HG03571 (cell line): ENCODE data around the gene GPATCH2L.

Experiments used
- ATAC-seq: cut with Tn5 transposase; IDR thresholded peaks from one replicate; pipeline ENCODE4 v1.9.1; 2021; ENCODE audit not compliant: unreplicated experiment

Gene GPATCH2L

DNA sequence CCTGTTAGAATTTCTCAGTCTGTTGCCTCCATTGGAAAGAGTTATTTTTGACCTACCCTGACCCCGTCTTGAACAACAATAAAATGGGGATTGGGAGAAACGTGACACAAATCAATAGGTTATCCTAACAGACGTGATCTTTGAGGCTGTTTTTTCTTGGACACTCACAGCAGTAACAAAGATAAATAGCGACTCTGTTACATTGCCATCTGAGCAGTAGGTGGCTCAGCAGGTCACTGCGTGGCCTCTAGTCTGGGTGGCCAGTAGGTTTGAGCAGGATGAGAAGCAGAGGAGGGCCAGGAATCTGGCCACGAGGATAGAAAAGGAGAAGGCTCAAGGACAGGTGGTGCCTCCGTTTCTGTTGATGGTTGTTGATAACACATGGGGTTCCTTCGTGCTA is 101.4 kb downstream of the GPATCH2L start:
- no peak for ATAC-seq

DNA sequence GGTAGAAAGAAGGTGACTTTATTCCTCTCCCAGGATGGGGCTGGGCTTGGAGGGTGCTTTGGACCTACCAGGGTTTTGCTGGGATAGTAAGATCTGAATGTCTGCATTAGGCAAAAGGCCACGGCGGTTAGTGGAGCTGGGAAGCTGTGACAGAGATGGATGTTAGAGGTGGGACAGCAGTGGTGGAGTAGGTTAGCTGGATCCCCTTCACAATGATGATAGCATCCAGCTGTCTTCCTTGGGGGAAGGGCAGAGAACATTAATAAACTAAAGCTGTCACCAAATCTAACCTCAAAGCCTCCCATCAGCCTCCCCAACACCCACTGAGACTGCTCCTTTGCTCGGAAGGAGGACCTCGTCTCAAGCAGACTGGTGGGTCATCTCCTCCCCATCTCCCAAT is 104.8 kb downstream of the GPATCH2L start:
- ATAC-seq: no peak

DNA sequence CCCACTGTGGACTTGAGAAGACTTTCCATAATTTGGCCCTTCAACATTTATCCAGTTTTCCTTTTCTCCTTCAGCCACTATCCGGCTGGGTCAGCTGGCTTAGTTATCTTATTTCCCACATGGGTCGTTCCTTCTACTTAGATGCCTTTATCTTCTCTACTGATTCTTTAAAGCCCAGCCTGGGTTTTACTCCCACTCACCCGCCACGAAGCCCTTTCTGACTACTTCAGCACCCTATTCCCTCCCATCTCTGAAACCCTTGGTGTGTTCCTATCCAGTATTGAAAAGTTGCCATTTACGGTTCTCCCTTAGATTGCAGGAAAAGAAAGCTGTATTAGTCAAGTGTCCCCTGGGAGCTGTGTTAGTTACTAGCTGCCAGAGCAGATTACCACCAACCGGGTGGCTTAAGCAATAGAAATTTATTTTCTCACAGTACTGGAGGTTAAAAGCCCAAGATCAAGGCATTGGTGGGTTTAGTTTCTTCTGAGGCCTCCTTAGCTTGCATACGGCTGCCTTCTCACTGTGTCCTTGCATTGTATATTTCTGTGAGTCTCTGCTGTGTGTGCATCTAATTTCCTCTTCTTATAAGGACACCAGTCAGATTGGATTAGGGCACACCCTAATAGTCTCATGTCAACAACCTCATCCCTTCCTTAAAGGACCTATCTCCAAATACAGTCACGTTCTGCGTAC is 105.5 kb downstream of the GPATCH2L start:
- ATAC-seq: no peak

DNA sequence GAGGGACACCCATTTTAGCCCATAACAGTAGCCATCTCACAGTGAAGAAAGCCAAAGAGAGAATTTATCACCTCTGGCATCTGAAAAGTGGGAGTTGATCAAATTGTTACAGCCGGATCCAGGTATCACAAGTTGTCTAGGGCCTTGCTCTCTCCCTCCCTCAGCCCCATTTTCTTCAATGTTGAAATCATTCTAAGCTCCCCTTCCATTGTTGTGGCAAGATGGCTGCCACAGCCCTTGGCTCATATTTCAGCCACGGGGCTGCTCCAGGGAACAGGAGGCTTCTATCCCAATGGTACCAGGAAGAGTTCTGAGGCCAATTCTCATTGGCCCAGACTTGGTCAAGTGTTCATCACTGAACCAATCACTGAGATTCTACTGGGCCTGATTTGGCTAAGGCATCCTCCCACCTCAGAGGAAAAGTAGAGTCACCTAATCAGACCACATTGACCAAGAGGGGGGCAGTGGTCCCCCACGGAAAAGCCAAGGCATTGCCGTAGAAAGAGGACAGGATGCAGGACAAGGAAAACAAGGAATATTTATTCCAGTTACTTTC is 106.2 kb downstream of the GPATCH2L start:
- no peak for ATAC-seq

DNA sequence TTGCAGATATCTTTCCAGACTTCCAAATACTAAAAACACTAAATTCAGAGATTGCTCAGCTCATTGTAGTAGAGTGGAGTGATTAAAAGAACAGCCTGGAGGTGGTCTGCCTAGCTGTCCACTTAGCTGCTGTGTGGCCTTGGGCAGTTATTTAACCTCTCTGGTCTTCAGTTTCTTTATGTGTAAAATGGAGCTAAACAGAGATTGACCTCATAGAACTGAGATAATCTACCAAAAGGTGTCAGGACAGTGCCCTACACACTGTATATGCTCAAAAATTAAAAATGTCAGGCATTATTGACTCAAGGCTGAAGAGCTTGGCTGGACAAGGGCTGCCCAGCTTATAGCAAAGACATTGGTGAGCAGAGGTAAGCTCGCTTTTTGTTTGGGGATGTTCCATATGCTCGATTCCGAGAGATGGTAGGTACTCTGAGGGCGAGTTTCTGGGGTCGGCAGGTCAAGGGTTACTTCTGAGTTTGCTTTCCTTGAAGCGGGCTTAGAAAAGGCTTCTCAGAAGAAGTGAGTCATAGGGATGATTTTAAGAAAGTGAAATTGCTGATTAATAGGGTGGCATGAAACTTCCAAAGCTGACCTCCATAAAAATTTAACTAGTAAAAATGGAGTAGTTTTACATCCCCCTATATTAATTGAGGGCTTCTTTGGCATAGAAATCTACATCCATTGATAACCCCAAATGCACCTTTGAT is 107.5 kb downstream of the GPATCH2L start:
- no peak for ATAC-seq

DNA sequence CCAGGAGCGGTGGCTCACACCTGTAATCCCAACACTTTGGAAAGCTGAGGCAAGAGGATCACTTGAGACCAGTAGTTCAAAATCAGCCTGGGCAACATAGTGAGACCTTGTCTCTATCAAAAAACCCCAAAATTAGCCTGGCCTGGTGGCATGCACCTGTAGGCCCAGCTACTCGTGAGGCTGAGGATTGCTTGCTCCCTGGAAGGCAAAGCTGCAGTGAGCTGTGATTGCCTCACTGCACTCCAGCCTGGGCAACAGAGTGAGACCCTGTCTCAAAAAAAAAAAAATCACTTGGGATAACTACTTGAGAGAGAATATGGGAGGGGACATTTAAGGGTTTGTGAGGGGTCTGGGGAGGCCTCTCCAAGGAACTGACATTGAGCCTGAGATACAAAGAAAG is 109.0 kb downstream of the GPATCH2L start:
- ATAC-seq: no peak

DNA sequence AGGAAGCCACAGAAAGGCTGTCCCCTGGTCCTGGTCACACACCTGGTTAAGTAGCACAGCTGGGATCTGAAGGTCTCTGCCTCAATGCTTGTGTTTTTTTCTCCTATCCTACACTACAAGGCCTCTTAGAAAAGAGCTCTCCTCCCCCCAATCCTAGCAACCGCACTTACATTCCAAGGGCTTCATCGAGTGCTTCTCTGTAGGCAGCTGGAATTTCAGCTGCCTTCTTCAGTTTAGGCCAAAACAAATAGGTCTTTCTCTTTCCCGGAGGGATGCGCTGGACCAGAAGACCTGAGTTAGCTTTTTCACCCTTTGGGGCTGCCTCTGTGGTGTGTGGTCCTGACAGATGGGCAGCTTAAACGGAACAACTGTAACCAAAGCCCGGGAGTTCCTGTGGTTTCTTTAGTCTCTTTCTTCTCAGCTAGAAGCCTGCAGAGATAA is 109.7 kb downstream of the GPATCH2L start:
- ATAC-seq: no peak

DNA sequence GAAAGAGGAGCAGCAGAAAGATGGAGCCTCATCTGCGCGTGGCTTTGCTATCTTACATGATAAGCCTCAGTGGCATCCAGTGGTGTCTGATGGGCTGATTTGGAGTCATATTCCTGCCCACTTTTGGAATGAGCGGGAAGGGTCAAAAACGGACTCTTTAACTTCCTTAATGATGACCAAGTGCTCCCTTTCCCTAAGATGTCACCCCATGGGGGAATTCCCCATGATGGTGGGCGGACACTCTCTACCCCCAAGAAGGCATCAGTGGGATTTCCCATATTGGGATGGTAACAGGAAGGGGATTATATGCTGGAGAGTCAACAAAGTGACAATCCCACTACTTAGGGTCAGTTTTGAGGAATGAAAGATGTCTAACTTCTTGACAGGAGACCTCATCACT is 110.9 kb downstream of the GPATCH2L start:
- ATAC-seq: no peak
